Fibroblast of pulmonary artery (primary cell): Measurements from ENCODE around the gene BZW1.

Source experiments
- DNase-seq: peaks from one replicate; pipeline ENCODE4 v3.0.0-alpha.2; 2010; ENCODE audit warnings: low read depth
- H3K4me3 ChIP-seq: replicated peaks from 2 replicates; pipeline ENCODE4 v1.5.1; 2011; ENCODE audit warnings: low read depth, mild to moderate bottlenecking, control low read depth, low read length, moderate library complexity
- CTCF ChIP-seq: IDR thresholded peaks from 2 replicates; pipeline ENCODE4 v1.5.1; 2011; ENCODE audit warnings: mild to moderate bottlenecking, control low read depth, low read length, inconsistent platforms; ENCODE audit errors: missing control alignments

The BZW1 gene

DNA sequence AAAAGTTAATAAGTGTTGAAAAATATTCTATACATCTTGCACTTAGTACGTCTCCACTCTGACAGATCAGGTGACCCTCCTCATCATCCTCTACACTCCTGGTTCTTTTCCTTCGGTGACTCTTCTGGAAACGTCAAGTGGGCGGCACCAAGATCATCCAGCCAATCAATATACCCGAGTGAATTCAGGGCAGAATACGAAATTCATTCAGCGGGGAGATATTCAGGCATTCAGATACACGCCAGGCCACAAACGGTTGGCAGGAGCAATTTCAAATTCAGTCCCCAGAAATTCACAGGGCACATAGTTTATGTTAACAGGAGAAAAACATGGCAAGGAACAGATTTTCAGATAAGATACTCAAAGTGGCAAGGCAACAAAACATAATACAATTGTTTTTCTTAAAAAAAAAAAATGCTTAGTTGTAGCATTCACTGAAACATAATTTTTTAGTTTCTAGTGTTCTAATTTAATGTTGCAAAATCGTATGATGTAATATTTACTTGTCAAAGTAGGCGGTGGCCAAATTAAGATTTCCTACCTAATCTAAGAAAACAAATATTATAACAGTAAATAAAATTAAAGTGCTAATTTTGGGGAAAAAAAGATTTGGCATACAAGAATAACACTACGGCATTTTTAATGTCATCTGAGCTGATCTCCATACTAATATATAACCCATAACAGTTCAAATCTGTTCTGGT, 48.5 kb downstream of the BZW1 start:
- H3K4me3 ChIP-seq, result peak overlapping the region; percentile 98
- DNase-seq, result peak; percentile 39
- TF ChIP-seq CTCF, result no peak

- no peak for TF ChIP-seq CTCF
- peak overlapping the region; percentile 98 for H3K4me3 ChIP-seq
- no peak for DNase-seq
Observed at GRCh38 chr2:200861617-200862155, 50.0 kb downstream of the BZW1 start.

- peak; percentile 70 for DNase-seq
- peak overlapping the region; percentile 98 for H3K4me3 ChIP-seq
- no peak for TF ChIP-seq CTCF
Observed at GRCh38 chr2:200862532-200863000, 50.9 kb downstream of the BZW1 start.

GRCh38 chr2:200863782-200864175, 52.1 kb downstream of the BZW1 start:
- H3K4me3 ChIP-seq, result peak overlapping the region; percentile 98
- DNase-seq, result no peak
- TF ChIP-seq CTCF, result no peak

DNA sequence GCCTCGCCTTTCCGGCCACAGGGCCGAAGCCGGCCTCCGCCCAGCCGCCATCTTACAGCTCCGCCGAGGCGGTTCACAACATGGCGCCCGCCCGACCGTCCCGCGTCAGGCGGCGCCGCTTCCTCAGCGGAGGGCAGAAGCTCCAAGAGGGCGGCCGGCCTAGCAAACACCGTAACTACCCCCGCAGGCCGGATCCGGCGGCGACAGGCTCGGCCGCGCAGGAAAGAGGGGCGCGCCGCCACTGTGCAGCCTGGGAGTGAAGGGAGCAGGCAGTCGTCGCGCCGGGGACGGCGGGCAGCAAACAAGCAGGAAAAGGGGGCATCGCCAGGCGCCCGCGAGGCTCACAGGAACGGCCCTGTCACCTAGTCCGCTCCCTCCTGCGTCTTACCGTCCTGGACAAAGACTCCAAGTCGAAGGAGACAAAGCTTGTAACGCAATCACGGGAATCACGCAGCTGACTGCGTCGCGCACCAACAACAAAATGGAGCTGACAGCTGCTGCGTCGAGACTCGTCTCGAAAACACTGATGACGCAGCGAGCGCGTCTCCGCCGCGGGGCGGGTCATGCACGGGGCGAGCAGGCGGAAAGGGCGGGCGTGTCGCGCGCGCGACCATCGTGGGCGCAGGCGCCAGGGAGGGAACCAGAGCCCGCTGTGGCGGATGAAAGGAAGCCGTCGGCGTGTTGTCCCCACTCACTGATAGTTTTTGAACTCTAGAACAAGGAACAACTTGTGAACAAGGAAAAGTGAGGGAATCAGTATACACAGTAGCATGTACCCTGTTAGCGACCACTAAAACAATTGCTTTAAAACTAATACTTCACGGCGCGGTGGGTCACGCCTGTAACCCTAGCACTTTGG, 52.7 kb downstream of the BZW1 start, which contains the start of gene CLK1:
TSS of gene CLK1 (minus strand) at position 483 of the 859 bp plus-strand sequence. CDS start 2,796 bp downstream, outside the sequence.
- peak within 1 kb of the TSS; percentile 98 for H3K4me3 ChIP-seq
- DNase-seq, result peak; percentile 95
- TF ChIP-seq CTCF, result no peak

GRCh38 chr2:200869014-200869413, 57.3 kb downstream of the BZW1 start:
- no peak for DNase-seq
- H3K4me3 ChIP-seq, result no peak overlapping the region
- TF ChIP-seq CTCF, result no peak
